Subcutaneous abdominal adipose tissue (tissue), 5 donors: ENCODE results near the gene NES.

Source experiments
- H3K27ac ChIP-seq: one replicate; pipeline ENCODE4 v1.7.0; 2013; ENCODE audit warnings: low read depth, mild to moderate bottlenecking, inconsistent platforms, low read length, moderate library complexity
- H3K27me3 ChIP-seq, 5 donors: one replicate each; pipeline ENCODE4 v1.7.0; 2013; ENCODE audit warnings: low read length in 5 of 5, inconsistent platforms in 1 of 5; ENCODE audit not compliant: control insufficient read depth in 5 of 5, insufficient read depth in 4 of 5
- H3K36me3 ChIP-seq, 5 donors: one replicate each; pipeline ENCODE4 v1.7.0; 2013; ENCODE audit warnings: low read length in 5 of 5; ENCODE audit not compliant: control insufficient read depth in 5 of 5, insufficient read depth in 5 of 5
- H3K4me1 ChIP-seq, 5 donors: one replicate each; pipeline ENCODE4 v1.7.0; 2013; ENCODE audit warnings: low read length in 5 of 5, mild to moderate bottlenecking in 3 of 5, moderate library complexity in 1 of 5; ENCODE audit not compliant: control insufficient read depth in 5 of 5, insufficient read depth in 5 of 5
- H3K4me3 ChIP-seq, 5 donors: one replicate each; pipeline ENCODE4 v1.7.0; 2013; ENCODE audit warnings: low read length in 5 of 5, low read depth in 1 of 5
- H3K9ac ChIP-seq, 5 donors: one replicate each; pipeline ENCODE4 v1.7.0; 2013; ENCODE audit warnings: low read length in 5 of 5, mild to moderate bottlenecking in 4 of 5, moderate library complexity in 3 of 5
- H3K9me3 ChIP-seq, 5 donors: one replicate each; pipeline ENCODE4 v1.7.0; 2013; ENCODE audit warnings: low read length in 5 of 5; ENCODE audit not compliant: control insufficient read depth in 5 of 5
- donor health status: healthy.
- donor health status: healthy.
- donor health status: healthy.
- donor health status: healthy.
- donor health status: healthy.

The NES gene, protein sequence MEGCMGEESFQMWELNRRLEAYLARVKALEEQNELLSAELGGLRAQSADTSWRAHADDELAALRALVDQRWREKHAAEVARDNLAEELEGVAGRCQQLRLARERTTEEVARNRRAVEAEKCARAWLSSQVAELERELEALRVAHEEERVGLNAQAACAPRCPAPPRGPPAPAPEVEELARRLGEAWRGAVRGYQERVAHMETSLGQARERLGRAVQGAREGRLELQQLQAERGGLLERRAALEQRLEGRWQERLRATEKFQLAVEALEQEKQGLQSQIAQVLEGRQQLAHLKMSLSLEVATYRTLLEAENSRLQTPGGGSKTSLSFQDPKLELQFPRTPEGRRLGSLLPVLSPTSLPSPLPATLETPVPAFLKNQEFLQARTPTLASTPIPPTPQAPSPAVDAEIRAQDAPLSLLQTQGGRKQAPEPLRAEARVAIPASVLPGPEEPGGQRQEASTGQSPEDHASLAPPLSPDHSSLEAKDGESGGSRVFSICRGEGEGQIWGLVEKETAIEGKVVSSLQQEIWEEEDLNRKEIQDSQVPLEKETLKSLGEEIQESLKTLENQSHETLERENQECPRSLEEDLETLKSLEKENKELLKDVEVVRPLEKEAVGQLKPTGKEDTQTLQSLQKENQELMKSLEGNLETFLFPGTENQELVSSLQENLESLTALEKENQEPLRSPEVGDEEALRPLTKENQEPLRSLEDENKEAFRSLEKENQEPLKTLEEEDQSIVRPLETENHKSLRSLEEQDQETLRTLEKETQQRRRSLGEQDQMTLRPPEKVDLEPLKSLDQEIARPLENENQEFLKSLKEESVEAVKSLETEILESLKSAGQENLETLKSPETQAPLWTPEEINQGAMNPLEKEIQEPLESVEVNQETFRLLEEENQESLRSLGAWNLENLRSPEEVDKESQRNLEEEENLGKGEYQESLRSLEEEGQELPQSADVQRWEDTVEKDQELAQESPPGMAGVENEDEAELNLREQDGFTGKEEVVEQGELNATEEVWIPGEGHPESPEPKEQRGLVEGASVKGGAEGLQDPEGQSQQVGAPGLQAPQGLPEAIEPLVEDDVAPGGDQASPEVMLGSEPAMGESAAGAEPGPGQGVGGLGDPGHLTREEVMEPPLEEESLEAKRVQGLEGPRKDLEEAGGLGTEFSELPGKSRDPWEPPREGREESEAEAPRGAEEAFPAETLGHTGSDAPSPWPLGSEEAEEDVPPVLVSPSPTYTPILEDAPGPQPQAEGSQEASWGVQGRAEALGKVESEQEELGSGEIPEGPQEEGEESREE (N-terminal part only)

DNA sequence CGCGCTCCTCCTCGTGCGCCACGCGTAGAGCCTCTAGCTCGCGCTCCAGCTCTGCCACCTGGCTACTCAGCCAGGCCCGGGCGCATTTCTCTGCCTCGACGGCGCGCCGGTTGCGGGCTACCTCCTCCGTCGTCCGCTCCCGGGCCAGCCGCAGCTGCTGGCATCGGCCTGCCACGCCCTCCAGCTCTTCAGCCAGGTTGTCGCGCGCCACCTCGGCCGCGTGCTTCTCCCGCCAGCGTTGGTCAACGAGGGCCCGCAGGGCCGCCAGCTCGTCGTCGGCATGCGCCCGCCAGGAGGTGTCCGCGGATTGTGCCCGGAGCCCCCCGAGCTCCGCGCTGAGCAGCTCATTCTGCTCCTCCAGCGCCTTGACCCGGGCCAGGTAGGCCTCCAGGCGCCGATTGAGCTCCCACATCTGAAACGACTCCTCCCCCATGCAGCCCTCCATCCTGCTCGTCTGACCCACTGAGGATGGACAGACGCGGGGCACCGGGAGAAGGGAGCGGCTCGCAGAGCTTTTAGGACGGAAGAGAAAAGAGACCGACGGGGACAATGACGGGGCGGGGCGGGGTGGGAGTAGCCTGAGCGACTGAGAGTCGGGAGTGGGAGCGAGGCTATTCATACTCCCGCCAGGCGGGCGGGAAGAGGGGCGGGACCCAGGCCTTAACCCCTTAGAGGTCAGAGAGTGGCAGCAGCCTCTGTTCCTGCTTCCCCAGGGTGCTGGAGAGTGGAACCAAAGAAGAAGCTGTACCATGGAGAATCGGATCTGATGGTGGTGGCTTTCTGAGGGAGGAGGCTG is at the start of gene NES:
Gene NES (minus strand): TSS at position 588 of the 796 bp plus-strand sequence. CDS start 143 bp downstream, at position 445.
- peak within 1 kb of the TSS; percentile 25 to 72 (median 69) for H3K4me3 ChIP-seq
- H3K9me3 ChIP-seq = no peaks in the 10 kb centered on the region
- H3K4me1 ChIP-seq = peaks cover 0 to 49% (median 28%) of the 10 kb centered on the region in 5 donors
- H3K36me3 ChIP-seq = peaks cover 0 to 23% (median 8%) of the 10 kb centered on the region in 5 donors
- H3K27me3 ChIP-seq = peaks cover 19 to 64% (median 34%) of the 10 kb centered on the region in 5 donors
- peak within 1 kb of the TSS; percentile 62 for H3K27ac ChIP-seq
- H3K9ac ChIP-seq = peak within 1 kb of the TSS in 3 of 5 donors; percentile 66 to 72 (median 70)

DNA sequence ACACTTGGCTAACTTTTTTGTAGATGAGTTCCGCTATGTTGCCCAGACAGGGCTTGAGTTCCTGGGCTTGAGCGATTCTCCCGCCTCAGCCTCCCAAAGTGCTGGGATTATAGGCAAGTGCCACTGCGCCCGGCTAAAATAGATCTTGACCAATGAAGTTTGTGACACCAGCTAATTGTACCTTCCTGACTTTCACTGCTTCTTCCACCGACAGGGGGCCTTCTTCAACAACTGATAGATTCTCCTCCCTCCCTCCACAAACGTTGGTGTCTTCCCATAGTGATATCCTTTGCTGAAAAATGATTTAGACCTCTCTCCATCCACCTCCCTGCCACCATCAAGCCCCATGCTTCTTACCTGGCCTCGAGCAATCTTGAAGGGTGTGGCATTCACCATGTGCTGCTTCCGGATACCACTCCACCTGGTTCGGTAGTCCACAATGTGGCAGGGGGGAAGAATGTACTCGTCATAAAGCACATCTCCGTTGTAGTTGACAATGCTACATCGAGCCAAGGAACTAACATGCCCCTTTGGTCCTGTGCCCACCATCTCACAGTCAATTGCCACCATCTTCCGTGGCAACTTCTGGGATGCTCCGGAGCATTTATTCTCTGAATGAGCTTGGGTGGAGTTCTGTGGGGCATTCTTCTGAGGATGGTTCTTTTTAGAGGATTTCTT is 49.5 kb upstream of the NES start:
- H3K9ac ChIP-seq = peak overlapping the region in 2 of 5 donors; percentile 21 to 90
- H3K4me1 ChIP-seq = peaks cover 21 to 47% (median 44%) of the 10 kb centered on the region in 5 donors
- H3K27me3 ChIP-seq = no peaks in the 10 kb centered on the region
- no peak overlapping the region for H3K27ac ChIP-seq
- peak overlapping the region in 4 of 5 donors; percentile 8 to 97 (median 53) for H3K4me3 ChIP-seq
- peaks cover 13 to 34% (median 22%) of the 10 kb centered on the region in 5 donors for H3K36me3 ChIP-seq
- H3K9me3 ChIP-seq = no peaks in the 10 kb centered on the region

DNA sequence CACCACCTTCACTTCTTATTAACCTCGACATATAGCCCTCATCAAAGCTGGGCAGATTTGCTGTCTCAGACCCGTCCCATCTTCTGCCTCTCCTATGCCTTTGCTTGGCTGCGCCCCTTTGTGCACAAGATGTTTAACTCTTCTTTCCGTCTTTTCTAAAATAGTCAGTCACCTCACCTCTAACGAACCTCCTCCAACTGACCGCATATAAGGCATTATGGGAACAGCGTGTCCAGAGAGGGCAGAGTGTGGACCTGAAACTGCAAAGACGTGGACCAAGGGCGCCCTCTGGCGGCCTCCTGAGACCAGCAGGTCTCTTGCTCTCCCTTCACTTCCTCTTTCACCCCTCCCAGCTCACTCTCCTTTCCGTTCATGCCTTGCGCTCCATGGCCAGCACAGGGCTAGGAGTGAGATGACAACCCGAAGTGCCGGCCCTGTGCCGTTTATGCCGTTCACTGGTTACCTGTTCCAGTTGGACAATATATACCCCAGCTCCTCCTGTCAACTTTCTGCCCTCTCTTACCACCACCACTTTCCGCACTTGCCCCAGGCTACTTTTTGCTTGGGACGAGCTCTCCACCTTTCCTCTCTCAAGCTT is 48.6 kb upstream of the NES start:
- Histone ChIP-seq H3K4me1 (peaks cover 21 to 47% (median 44%) of the 10 kb centered on the region in 5 donors), H3K9me3 (no peaks in the 10 kb centered on the region), H3K4me3 (peak overlapping the region; percentile 41 to 65 (median 55)), H3K27ac (no peak overlapping the region), H3K27me3 (no peaks in the 10 kb centered on the region), H3K9ac (peak overlapping the region in 4 of 5 donors; percentile 21 to 30 (median 26)), H3K36me3 (peaks cover 13 to 42% (median 31%) of the 10 kb centered on the region in 5 donors)

DNA sequence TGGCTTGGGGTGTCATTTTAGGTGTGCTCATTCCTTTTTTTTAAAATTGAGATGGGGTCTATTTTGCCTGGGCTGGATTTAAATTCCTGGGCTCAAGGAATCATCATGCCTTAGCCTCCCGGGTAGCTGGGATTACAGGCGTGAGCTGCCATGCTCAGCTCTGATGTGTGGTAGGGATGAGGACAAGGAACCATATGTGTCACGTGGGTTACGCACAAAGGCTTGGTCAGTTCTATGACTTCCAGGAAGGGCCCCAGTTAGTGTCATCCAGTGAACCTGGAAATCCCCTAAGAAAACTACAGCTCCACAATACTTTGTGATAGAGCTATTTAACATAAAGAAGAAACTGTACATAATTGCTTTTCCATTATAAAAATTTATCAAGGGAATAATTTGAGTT is 44.3 kb upstream of the NES start:
- H3K27me3 ChIP-seq = no peaks in the 10 kb centered on the region
- H3K4me3 ChIP-seq = no peak overlapping the region
- no peak overlapping the region for H3K27ac ChIP-seq
- no peak overlapping the region for H3K9ac ChIP-seq
- H3K9me3 ChIP-seq = no peaks in the 10 kb centered on the region
- H3K36me3 ChIP-seq = peaks cover 13 to 49% (median 34%) of the 10 kb centered on the region in 5 donors
- peaks cover 13 to 19% (median 16%) of the 10 kb centered on the region in 5 donors for H3K4me1 ChIP-seq

DNA sequence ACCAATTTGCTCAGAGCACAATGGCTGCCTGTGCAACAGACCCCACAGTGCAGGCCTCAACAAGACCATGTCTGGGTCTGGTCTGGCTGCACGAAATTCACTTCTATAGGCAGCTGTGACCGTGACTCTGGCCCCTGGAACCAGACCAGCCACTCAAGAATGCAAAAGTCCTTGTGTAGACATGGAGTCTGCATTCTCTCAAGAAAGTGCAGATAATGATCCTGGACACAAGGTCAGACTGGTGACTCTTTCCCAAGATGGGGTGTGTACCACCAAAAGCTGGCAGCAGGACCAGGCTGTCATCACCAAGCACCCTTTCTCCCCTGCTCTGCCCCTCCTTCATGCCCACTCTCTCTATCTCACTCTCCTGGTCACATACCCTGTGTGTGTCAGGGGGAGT is 43.9 kb upstream of the NES start:
- Histone ChIP-seq H3K9me3 (no peaks in the 10 kb centered on the region), H3K9ac (no peak overlapping the region), H3K27ac (no peak overlapping the region), H3K36me3 (peaks cover 13 to 49% (median 34%) of the 10 kb centered on the region in 5 donors), H3K4me1 (peaks cover 10 to 15% (median 12%) of the 10 kb centered on the region in 5 donors), H3K4me3 (no peak overlapping the region), H3K27me3 (no peaks in the 10 kb centered on the region)

DNA sequence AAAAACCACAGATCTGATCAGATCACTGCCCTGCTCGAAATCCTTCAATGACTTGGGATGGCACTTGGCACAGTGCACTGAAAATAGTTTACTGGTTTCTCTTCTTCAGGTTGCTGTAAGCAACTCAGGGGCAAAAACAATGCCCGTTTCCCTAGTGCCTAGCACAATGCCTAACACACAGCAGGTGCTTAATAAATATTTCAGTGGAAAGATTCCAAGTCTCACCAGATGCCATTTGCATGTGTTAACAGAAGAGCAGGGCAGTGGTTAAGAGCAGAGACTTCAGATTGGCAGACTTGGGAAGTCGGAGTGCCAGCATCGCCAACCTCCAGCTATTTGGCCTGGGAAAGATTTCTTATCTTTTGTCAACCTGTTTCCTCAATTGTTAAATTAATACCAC is 40.1 kb upstream of the NES start:
- Histone ChIP-seq H3K9me3 (no peaks in the 10 kb centered on the region), H3K27me3 (no peaks in the 10 kb centered on the region), H3K4me1 (peaks cover 0 to 5% (median 0%) of the 10 kb centered on the region in 5 donors), H3K9ac (no peak overlapping the region), H3K4me3 (no peak overlapping the region), H3K27ac (no peak overlapping the region), H3K36me3 (peaks cover 3 to 21% (median 16%) of the 10 kb centered on the region in 5 donors)

DNA sequence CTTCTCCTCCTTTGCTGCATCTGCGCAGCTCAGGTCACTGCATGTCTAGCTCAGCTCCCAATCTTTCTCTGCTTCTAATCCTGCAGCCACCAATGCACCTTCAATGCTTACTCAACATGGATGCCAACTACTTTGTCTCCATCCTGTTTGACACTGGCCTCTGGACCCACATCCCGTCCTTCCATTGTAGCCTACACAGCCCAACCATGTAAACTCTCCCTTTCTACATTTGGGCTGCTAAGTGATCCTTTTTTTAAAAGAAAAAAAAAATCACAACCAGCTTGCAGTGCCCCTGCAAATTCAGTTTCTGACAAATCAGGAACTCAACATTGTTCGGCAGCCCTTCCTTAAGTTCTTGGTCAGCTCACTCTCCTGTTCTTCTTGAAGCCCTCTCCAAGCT is 37.6 kb upstream of the NES start:
- Histone ChIP-seq H3K4me1 (peaks cover 4 to 25% (median 14%) of the 10 kb centered on the region in 5 donors), H3K4me3 (no peak overlapping the region)

DNA sequence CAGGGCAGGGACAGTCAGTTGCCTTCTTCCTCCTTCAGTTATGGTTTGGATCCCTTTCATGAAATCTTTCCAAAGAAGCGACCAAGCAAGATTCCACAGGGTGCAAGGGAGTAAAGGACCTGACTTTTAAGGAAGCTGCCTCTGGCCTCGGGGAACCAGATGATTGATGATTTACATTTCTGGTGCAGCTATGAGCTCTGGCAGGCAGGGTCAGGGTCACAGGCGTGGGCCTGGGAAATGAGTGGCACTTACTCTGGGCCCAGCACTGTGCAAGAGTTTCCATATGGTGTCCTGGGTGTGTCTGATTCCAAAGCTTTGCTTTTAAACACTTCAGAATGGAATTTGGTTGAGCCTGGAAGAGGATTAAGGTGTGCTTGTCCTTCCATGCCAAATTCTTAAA is 35.4 kb upstream of the NES start:
- H3K9me3 ChIP-seq = no peaks in the 10 kb centered on the region
- peaks cover 0 to 8% (median 0%) of the 10 kb centered on the region in 5 donors for H3K36me3 ChIP-seq
- peaks cover 0 to 2% (median 0%) of the 10 kb centered on the region in 5 donors for H3K27me3 ChIP-seq
- no peak overlapping the region for H3K4me3 ChIP-seq
- H3K27ac ChIP-seq = no peak overlapping the region
- peaks cover 6 to 47% (median 36%) of the 10 kb centered on the region in 5 donors for H3K4me1 ChIP-seq
- H3K9ac ChIP-seq = no peak overlapping the region

More for the DNA sequence above, 37.6 kb upstream of the NES start:
- Histone ChIP-seq H3K36me3 (peaks cover 0 to 8% (median 2%) of the 10 kb centered on the region in 5 donors), H3K9ac (no peak overlapping the region), H3K27me3 (peaks cover 0 to 2% (median 0%) of the 10 kb centered on the region in 5 donors), H3K9me3 (no peaks in the 10 kb centered on the region), H3K27ac (no peak overlapping the region)
